Left colon (tissue), 2 donors: ENCODE data around the gene DCAF15. TPM values are rescaled to one million over a fixed set of nuclear protein-coding genes. Genes with fewer than 3 reads are reported as not detected.

Experiments
- ATAC-seq: fragments of 200-7000 bp; cut with Tn5 transposase; one replicate; pipeline ENCODE4 v1.9.1; 2020; ENCODE audit warnings: mild to moderate bottlenecking, moderate library complexity
- DNase-seq, 2 donors: peaks; one replicate each; pipeline ENCODE4 v3.0.0-alpha.2; 2020
- intact Hi-C, 2 donors: fragments of 100-400 bp; cut with DNase I in 1 of 2; cut with micrococcal nuclease in 1 of 2; formaldehyde crosslinking; loops; one replicate each; pipeline versions ENCODE4 v1.11.2 to v1.14.0; 2022; cut with DNase I, micrococcal nuclease
- total RNA-seq, 2 donors: library from RNA; stranded (reverse); fragmentation: NEBNext Ultra II Directional; extraction: Animal tissue kit (Norgen Biotek cat#: 25700); gene quantifications; one replicate each; pipeline ENCODE4 v1.2.1, GENCODE V29; 2021
- donor health status: DM: no; HTN: no; CAD: no.
- donor health status: DM: yes; HTN: yes; CAD: no.

DCAF15 gene
- total RNA-seq, 2 donors from 2014 or later: 30.5 to 33.9 TPM

GRCh38 chr19:13984875-13985741 is 32.8 kb downstream of the DCAF15 start:
- no peak for DNase-seq
- ATAC-seq: no peak
- intact Hi-C loops: no loop called here

GRCh38 chr19:13985771-13986347 is 33.5 kb downstream of the DCAF15 start:
- intact Hi-C loops: no loop called here
- no peak for DNase-seq
- peak; percentile 2 for ATAC-seq

- intact Hi-C loops: no loop called here
- ATAC-seq: peak; percentile 57
- peak; percentile 89 for DNase-seq
Observed at GRCh38 chr19:13986348-13986904, 34.1 kb downstream of the DCAF15 start.

GRCh38 chr19:13987101-13987890 is 35.0 kb downstream of the DCAF15 start:
- ATAC-seq (no peak), DNase-seq (no peak)
- intact Hi-C loops: no loop called here

GRCh38 chr19:13989487-13989886 is 37.2 kb downstream of the DCAF15 start:
- ATAC-seq: no peak
- intact Hi-C loops: no loop called here
- DNase-seq: no peak

- DNase-seq: no peak
- no peak for ATAC-seq
- intact Hi-C loops: no loop called here
Observed at GRCh38 chr19:13990085-13990484, 37.8 kb downstream of the DCAF15 start.

GRCh38 chr19:13992025-13992424 is 39.7 kb downstream of the DCAF15 start:
- ATAC-seq: no peak
- intact Hi-C loops: no loop called here
- no peak for DNase-seq

GRCh38 chr19:13993590-13994300 is 41.4 kb downstream of the DCAF15 start:
- intact Hi-C loops: no loop called here
- DNase-seq (no peak), ATAC-seq (no peak)

- ATAC-seq (peak; percentile 32), DNase-seq (peak in 1 of 2 donors; percentile 18)
- intact Hi-C loops: no loop called here
Observed at GRCh38 chr19:13995017-13995728, 42.9 kb downstream of the DCAF15 start.

GRCh38 chr19:13995878-13996765 is 43.8 kb downstream of the DCAF15 start:
- DNase-seq (no peak), ATAC-seq (peak; percentile 89)
- intact Hi-C loops: no loop called here

GRCh38 chr19:13996928-13997630 is 44.8 kb downstream of the DCAF15 start:
- intact Hi-C loops: no loop called here
- DNase-seq (no peak), ATAC-seq (no peak)

GRCh38 chr19:13997631-13997962 is 45.3 kb downstream of the DCAF15 start:
- DNase-seq (no peak), ATAC-seq (no peak)
- intact Hi-C loops: no loop called here

- DNase-seq: no peak
- intact Hi-C loops: no loop called here
- ATAC-seq: peak; percentile 10
Observed at GRCh38 chr19:13998426-13998825, 46.1 kb downstream of the DCAF15 start.

- DNase-seq (no peak), ATAC-seq (no peak)
- intact Hi-C loops: no loop called here
Observed at GRCh38 chr19:13999085-13999484, 46.8 kb downstream of the DCAF15 start.

- no peak for ATAC-seq
- no peak for DNase-seq
- intact Hi-C loops: no loop called here
Observed at GRCh38 chr19:14000691-14001375, 48.5 kb downstream of the DCAF15 start.

GRCh38 chr19:14002571-14003250 is 50.4 kb downstream of the DCAF15 start:
- ATAC-seq (no peak), DNase-seq (no peak)
- intact Hi-C loops: no loop called here
